ENCODE data around the gene FLRT3. TPM values are rescaled to one million over a fixed set of nuclear protein-coding genes. Genes with fewer than 3 reads are reported as not detected.

The FLRT3 gene
- 8.9 TPM for polyA plus RNA-seq (2013, experiment 1 of 2)
- 8.2 TPM for polyA plus RNA-seq (2013, experiment 2 of 2)

DNA sequence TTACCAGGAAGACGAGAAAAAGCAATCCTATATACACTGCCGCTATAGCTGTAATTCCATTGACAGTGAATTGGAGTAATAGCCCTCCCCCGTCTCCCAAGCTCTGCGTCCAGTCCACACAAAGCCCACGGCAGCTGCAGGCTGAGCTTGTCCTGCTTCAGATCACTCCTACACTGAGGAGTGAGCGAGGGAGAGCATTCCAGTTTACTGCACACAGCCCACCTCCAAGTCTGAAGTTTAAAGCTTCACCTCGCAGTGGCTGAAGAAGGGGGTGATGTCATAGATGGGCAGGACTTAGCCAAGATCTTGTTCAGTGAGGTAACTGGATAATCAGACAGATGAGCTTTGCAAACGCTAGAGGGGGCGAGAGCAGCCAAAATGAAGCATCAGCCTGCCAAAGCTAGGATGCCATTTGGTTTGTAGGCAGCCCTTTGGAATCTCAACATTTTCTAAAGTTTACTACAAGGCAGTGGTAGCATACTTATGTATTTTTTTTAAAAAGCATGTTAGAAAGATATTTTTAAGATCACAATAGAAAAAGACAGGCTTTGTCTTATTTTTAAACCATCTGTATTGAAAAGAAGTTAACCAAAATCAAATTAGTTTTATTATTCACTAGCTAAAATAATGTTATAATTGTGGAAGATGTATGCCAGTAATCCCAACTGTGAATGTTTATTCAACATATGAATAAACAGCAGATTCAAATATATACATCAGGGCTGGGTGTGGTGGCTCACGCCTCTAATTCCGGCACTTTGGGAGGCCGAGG lies at the start of gene FLRT3:
Gene FLRT3 (minus strand): TSS at position 213 of the 772 bp plus-strand sequence. CDS start 10,106 bp downstream, outside the sequence.
- peak within 1 kb of the TSS; percentile 62 for H3K9ac ChIP-seq (ENCODE audit: low read length)
- H3K27me3 ChIP-seq (ENCODE audit: insufficient read depth, low read length, poor library complexity): no peaks in the 10 kb centered on the region
- no peak within 1 kb of the TSS for H3K27ac ChIP-seq (ENCODE audit: low read depth, low read length)
- no peaks in the 10 kb centered on the region for H3K36me3 ChIP-seq (ENCODE audit: control insufficient read depth, insufficient read depth, low read length)
- no peaks in the 10 kb centered on the region for H3K79me1 ChIP-seq (ENCODE audit: low read length)
- peak within 1 kb of the TSS; percentile 33 for H3K4me2 ChIP-seq (ENCODE audit: low read length)
- no peak within 1 kb of the TSS for H4K5ac ChIP-seq (ENCODE audit: low read length)
- H2BK15ac ChIP-seq (replicated peaks; ENCODE audit: low read depth): no peak within 1 kb of the TSS
- no peak within 1 kb of the TSS for H2BK5ac ChIP-seq (ENCODE audit: low read length)
- peak; percentile 98 for DNase-seq
- H3K4me1 ChIP-seq (ENCODE audit: control insufficient read depth, low read depth, low read length): peaks cover 1% of the 10 kb centered on the region
- no peak within 1 kb of the TSS for H2AK5ac ChIP-seq (ENCODE audit: low read length)
- no peaks in the 10 kb centered on the region for H3K79me2 ChIP-seq (ENCODE audit: control insufficient read depth, insufficient read depth, low read length)
- H2BK120ac ChIP-seq (ENCODE audit: low read depth, low read length): peak within 1 kb of the TSS; percentile 45
- H3K56ac ChIP-seq (ENCODE audit: low read length): peak within 1 kb of the TSS; percentile 79
- H3K4me3 ChIP-seq (ENCODE audit: low read length): peak within 1 kb of the TSS; percentile 38
- H3K18ac ChIP-seq (ENCODE audit: low read length): peak within 1 kb of the TSS; percentile 92
- WGBS (ENCODE audit: extremely low coverage, insufficient coverage, low lambda C conversion rate): no CpG with 5 or more reads among the region's 12 CpGs
- H3K23ac ChIP-seq (ENCODE audit: low read length): no peak within 1 kb of the TSS
- H3K4ac ChIP-seq (ENCODE audit: low read depth, low read length): peak within 1 kb of the TSS; percentile 52
- no peak within 1 kb of the TSS for H4K8ac ChIP-seq (ENCODE audit: low read depth, low read length)

DNA sequence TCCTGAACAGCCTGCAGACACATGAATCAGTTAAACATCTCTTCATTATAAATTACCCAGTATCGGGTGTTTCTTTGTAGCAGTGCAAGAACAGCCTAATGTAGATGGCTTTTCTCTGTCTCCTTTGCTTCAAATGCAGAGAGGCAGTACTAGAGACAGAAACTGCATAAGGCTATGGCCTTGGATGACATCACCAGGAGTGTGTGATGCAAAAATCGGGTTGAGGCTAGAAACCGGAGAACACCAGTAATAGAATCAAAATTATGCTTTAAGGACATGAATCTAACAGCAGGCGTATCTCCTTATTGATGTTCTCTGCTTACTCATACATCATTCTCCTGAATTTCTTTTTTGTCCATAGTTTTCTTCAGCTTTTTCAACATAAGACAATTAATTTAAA lies 49.3 kb upstream of the FLRT3 start:
- H3K27me3 ChIP-seq (ENCODE audit: insufficient read depth, low read length, poor library complexity): no peaks in the 10 kb centered on the region
- H3K56ac ChIP-seq (ENCODE audit: low read length): no peak overlapping the region
- H3K4me2 ChIP-seq (ENCODE audit: low read length): no peak overlapping the region
- no peak overlapping the region for H2AK5ac ChIP-seq (ENCODE audit: low read length)
- no peak for DNase-seq
- no peak overlapping the region for H3K18ac ChIP-seq (ENCODE audit: low read length)
- no peak overlapping the region for H3K9ac ChIP-seq (ENCODE audit: low read length)
- H3K79me1 ChIP-seq (ENCODE audit: low read length): no peaks in the 10 kb centered on the region
- H2BK5ac ChIP-seq (ENCODE audit: low read length): no peak overlapping the region
- H3K23ac ChIP-seq (ENCODE audit: low read length): no peak overlapping the region
- H3K27ac ChIP-seq (ENCODE audit: low read depth, low read length): no peak overlapping the region
- H4K8ac ChIP-seq (ENCODE audit: low read depth, low read length): no peak overlapping the region
- H2BK15ac ChIP-seq (replicated peaks; ENCODE audit: low read depth): no peak overlapping the region
- H2BK120ac ChIP-seq (ENCODE audit: low read depth, low read length): no peak overlapping the region
- WGBS (ENCODE audit: extremely low coverage, insufficient coverage, low lambda C conversion rate): no CpG with 5 or more reads among the region's 4 CpGs
- H3K4ac ChIP-seq (ENCODE audit: low read depth, low read length): no peak overlapping the region
- no peaks in the 10 kb centered on the region for H3K36me3 ChIP-seq (ENCODE audit: control insufficient read depth, insufficient read depth, low read length)
- no peaks in the 10 kb centered on the region for H3K4me1 ChIP-seq (ENCODE audit: control insufficient read depth, low read depth, low read length)
- no peak overlapping the region for H3K4me3 ChIP-seq (ENCODE audit: low read length)
- H4K5ac ChIP-seq (ENCODE audit: low read length): no peak overlapping the region
- no peaks in the 10 kb centered on the region for H3K79me2 ChIP-seq (ENCODE audit: control insufficient read depth, insufficient read depth, low read length)

DNA sequence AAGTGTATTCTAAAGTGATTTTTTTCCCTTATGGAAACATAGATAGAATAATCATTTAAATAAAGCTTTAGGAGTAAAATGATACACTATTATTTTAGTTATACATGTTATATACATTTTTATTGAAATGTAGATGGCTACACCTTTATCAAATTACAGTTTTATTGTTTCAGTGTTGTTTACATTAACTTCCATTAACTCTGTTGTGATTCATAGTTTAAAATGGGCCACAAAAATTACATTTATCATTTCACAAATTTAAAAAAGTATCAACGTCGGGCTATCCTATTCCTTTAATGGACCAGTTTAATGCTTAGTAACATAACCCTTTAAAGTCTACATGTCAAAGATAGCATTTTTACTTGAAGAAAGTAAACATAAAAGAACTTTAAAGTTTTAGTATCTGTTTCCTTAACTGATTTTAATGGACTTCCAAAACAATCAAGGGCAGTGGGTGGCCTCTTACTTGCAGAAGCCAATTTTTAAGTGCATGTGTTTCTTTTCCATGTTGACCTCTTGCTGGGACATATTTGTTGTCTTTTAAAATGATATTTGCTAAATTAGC lies 47.8 kb upstream of the FLRT3 start:
- WGBS (ENCODE audit: extremely low coverage, insufficient coverage, low lambda C conversion rate): no CpG with 5 or more reads among the region's 2 CpGs
- Histone ChIP-seq H3K79me2 (ENCODE audit: control insufficient read depth, insufficient read depth, low read length) (no peaks in the 10 kb centered on the region), H3K4me3 (ENCODE audit: low read length) (no peak overlapping the region), H3K9ac (ENCODE audit: low read length) (no peak overlapping the region), H4K5ac (ENCODE audit: low read length) (no peak overlapping the region), H2BK5ac (ENCODE audit: low read length) (no peak overlapping the region), H3K4me2 (ENCODE audit: low read length) (no peak overlapping the region), H3K4ac (ENCODE audit: low read depth, low read length) (no peak overlapping the region), H2BK120ac (ENCODE audit: low read depth, low read length) (no peak overlapping the region), H3K23ac (ENCODE audit: low read length) (no peak overlapping the region), H2BK15ac (replicated peaks; ENCODE audit: low read depth) (no peak overlapping the region), H2AK5ac (ENCODE audit: low read length) (no peak overlapping the region), H3K56ac (ENCODE audit: low read length) (no peak overlapping the region), H3K18ac (ENCODE audit: low read length) (no peak overlapping the region), H3K36me3 (ENCODE audit: control insufficient read depth, insufficient read depth, low read length) (no peaks in the 10 kb centered on the region), H3K27me3 (ENCODE audit: insufficient read depth, low read length, poor library complexity) (no peaks in the 10 kb centered on the region), H3K4me1 (ENCODE audit: control insufficient read depth, low read depth, low read length) (no peaks in the 10 kb centered on the region), H3K27ac (ENCODE audit: low read depth, low read length) (no peak overlapping the region), H3K79me1 (ENCODE audit: low read length) (no peaks in the 10 kb centered on the region), H4K8ac (ENCODE audit: low read depth, low read length) (no peak overlapping the region)
- no peak for DNase-seq

DNA sequence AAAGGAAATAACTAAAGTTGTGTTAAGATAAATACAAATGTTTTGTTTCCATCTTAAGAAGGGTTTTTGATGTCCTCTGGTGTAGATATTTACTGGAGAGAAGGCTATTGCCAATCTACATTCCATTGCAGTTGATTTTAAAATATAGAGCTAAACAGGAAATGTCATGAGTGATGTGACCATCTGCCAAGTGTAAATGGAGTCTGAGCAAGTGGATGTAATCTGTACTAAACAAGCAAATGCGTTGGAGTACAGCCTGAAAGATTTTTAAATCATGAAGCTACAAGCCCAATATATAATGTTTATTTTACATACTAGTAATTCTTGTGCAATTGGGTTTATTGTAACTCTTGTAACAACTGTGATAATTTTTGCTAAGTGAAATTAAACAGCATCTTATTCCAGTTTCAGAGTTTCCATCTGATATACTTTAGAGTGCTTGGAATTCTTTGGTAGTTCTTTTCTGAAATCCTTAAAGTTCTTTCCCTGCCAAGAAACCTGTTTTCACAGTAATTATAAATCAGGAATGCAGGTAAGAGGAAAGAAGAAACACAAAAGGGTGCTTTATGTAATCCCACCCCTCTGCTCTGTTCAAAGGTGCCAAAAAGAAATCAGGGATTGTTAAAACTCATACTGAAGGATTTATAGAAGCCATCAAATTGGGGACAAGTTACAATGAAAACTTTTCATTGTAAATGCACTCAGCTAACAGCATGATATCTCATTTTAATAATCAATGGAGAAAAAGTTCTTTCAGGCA lies 47.2 kb upstream of the FLRT3 start:
- no peak overlapping the region for H3K27ac ChIP-seq (ENCODE audit: low read depth, low read length)
- no peak overlapping the region for H2BK120ac ChIP-seq (ENCODE audit: low read depth, low read length)
- H3K27me3 ChIP-seq (ENCODE audit: insufficient read depth, low read length, poor library complexity): no peaks in the 10 kb centered on the region
- no peak overlapping the region for H4K8ac ChIP-seq (ENCODE audit: low read depth, low read length)
- H2BK5ac ChIP-seq (ENCODE audit: low read length): no peak overlapping the region
- no peak overlapping the region for H3K4me3 ChIP-seq (ENCODE audit: low read length)
- no peaks in the 10 kb centered on the region for H3K79me2 ChIP-seq (ENCODE audit: control insufficient read depth, insufficient read depth, low read length)
- H2AK5ac ChIP-seq (ENCODE audit: low read length): no peak overlapping the region
- no peak overlapping the region for H3K4ac ChIP-seq (ENCODE audit: low read depth, low read length)
- no peaks in the 10 kb centered on the region for H3K4me1 ChIP-seq (ENCODE audit: control insufficient read depth, low read depth, low read length)
- DNase-seq: no peak
- no peaks in the 10 kb centered on the region for H3K36me3 ChIP-seq (ENCODE audit: control insufficient read depth, insufficient read depth, low read length)
- no peak overlapping the region for H4K5ac ChIP-seq (ENCODE audit: low read length)
- H2BK15ac ChIP-seq (replicated peaks; ENCODE audit: low read depth): no peak overlapping the region
- no peak overlapping the region for H3K23ac ChIP-seq (ENCODE audit: low read length)
- H3K79me1 ChIP-seq (ENCODE audit: low read length): no peaks in the 10 kb centered on the region
- H3K4me2 ChIP-seq (ENCODE audit: low read length): no peak overlapping the region
- no peak overlapping the region for H3K56ac ChIP-seq (ENCODE audit: low read length)
- no CpG with 5 or more reads among the region's 1 CpG for WGBS (ENCODE audit: extremely low coverage, insufficient coverage, low lambda C conversion rate)
- no peak overlapping the region for H3K18ac ChIP-seq (ENCODE audit: low read length)
- no peak overlapping the region for H3K9ac ChIP-seq (ENCODE audit: low read length)

DNA sequence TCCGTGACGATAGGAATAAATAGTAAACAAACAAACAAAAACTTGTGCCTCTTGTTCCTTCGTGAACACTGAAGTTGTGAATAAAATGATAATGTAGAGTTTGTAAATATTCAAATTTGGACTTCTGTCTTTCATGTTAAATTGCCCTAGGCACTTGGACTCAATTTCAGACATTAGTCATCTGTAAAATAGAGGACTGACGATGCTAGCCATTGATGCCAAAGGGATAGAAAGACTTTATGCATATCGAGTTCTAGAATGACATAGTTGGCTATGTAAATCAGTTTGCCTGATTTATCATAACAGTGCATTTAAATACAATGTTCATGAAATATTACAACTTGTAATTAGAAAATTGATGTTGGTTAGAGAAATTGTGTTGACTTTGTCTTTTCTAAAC lies 45.9 kb upstream of the FLRT3 start:
- Histone ChIP-seq H3K4me2 (ENCODE audit: low read length) (no peak overlapping the region), H3K4ac (ENCODE audit: low read depth, low read length) (no peak overlapping the region), H2BK120ac (ENCODE audit: low read depth, low read length) (no peak overlapping the region), H3K9ac (ENCODE audit: low read length) (no peak overlapping the region), H3K18ac (ENCODE audit: low read length) (no peak overlapping the region), H3K56ac (ENCODE audit: low read length) (no peak overlapping the region), H3K79me2 (ENCODE audit: control insufficient read depth, insufficient read depth, low read length) (no peaks in the 10 kb centered on the region), H3K23ac (ENCODE audit: low read length) (no peak overlapping the region), H2BK5ac (ENCODE audit: low read length) (no peak overlapping the region), H2AK5ac (ENCODE audit: low read length) (no peak overlapping the region), H2BK15ac (replicated peaks; ENCODE audit: low read depth) (no peak overlapping the region), H4K8ac (ENCODE audit: low read depth, low read length) (no peak overlapping the region), H4K5ac (ENCODE audit: low read length) (no peak overlapping the region), H3K36me3 (ENCODE audit: control insufficient read depth, insufficient read depth, low read length) (no peaks in the 10 kb centered on the region), H3K27me3 (ENCODE audit: insufficient read depth, low read length, poor library complexity) (no peaks in the 10 kb centered on the region), H3K4me1 (ENCODE audit: control insufficient read depth, low read depth, low read length) (no peaks in the 10 kb centered on the region), H3K4me3 (ENCODE audit: low read length) (no peak overlapping the region), H3K79me1 (ENCODE audit: low read length) (no peaks in the 10 kb centered on the region), H3K27ac (ENCODE audit: low read depth, low read length) (no peak overlapping the region)
- no CpG with 5 or more reads among the region's 5 CpGs for WGBS (ENCODE audit: extremely low coverage, insufficient coverage, low lambda C conversion rate)
- DNase-seq: no peak

All from mesendoderm (in vitro differentiated cells).